Islet precursor cell (in vitro differentiated cells): ENCODE results near the gene TPST2.
A peak's percentile ranks its signal among the peaks of the same experiment; 100 is the strongest.
"Not testable (repeated sequence)": the region's sequence is repeated elsewhere in the genome, so short reads cannot be mapped to it uniquely, and the experiment has no call there.

Experiments used
- DNase-seq: peaks from one replicate; pipeline ENCODE4 v3.0.0-alpha.2; 2018

The TPST2 gene

DNA sequence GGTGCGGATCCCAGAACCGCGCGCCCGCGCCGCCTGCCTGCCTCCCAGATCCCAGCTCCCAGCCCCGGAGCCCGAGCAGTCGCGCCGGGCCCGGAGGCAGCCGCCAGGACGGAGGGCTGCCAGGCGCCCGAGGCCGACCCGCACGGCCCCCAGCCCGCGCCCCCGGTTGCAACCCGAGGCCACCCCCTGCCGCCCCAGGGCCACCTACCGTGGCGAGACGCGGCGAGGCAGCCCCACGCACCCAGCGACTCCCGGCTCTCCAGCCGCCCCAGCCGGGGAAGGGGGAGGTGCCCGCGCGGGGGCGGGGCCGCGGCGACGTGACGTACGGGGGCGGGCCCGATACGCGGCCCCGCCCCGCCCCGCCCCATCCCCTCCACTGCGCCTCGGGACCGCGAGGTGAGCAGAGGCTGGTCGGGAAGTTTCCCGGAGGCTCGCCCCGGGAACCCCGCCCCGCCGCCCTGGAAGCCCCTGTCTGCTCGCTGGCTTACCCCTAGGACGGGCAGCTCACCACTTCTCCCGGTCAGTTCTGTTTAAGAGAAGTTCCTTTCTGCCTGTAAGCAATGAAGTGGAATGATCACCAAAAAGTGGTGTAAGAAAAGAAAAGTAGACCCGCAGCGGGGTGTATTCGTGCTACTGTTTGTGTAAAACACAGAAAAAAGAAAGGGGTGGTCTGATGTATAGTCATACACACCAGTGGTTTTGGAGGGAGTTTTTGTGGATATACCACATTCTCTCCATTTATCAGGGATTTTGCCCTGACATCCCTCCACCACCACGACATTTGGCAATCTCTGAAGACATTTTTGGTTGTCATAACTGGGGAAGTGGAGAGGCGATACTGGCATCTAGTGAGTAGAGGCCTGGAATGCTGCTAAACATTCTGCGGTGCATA is at the start of gene TPST2:
TSS of gene TPST2 (minus strand) at position 288 of the 892 bp plus-strand sequence. CDS start 48,502 bp downstream, outside the sequence.
- DNase-seq = peak; percentile 88

- no peak for DNase-seq
These were observed 46.4 kb upstream of the TPST2 start for GRCh38 chr22:26636296-26636695.

DNA sequence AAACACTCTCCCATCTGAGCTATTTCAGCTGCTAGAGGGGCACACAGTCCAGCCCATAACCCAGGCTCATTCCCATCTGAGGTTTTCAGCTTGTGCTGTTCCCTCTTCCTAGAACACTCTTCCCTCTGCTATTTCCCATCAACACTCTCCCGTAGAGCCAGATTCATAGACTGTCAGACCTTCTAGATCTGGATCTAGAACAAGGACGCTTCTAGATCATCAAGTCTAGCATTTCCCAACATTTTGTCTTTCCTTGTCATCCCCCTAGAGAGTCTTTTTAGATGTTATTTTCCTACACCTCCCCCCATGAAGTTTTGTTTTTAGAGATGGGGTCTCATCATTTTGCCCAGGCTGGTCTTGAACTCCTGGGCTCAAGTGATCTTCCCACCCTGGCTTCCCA is 45.2 kb upstream of the TPST2 start:
- no peak for DNase-seq

DNA sequence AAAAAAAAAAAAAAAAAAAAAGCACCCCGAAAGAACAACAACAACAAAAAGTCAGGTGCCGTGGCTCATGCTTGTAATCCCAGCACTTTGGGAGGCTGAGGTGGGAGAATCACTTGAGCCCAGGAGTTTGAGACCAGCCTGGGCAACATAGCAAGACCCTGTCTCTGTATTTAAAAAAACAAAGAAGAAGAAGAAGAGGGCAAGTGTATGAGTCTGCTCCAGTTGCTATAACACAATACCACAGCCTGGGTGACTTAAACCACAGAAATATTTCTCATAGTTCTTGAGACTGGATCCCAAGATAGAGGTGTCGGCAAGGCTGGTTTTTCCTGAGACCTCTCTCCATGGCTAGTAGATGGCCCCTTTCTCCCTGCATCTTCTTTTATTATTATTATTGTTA is 44.3 kb upstream of the TPST2 start:
- no peak for DNase-seq

DNA sequence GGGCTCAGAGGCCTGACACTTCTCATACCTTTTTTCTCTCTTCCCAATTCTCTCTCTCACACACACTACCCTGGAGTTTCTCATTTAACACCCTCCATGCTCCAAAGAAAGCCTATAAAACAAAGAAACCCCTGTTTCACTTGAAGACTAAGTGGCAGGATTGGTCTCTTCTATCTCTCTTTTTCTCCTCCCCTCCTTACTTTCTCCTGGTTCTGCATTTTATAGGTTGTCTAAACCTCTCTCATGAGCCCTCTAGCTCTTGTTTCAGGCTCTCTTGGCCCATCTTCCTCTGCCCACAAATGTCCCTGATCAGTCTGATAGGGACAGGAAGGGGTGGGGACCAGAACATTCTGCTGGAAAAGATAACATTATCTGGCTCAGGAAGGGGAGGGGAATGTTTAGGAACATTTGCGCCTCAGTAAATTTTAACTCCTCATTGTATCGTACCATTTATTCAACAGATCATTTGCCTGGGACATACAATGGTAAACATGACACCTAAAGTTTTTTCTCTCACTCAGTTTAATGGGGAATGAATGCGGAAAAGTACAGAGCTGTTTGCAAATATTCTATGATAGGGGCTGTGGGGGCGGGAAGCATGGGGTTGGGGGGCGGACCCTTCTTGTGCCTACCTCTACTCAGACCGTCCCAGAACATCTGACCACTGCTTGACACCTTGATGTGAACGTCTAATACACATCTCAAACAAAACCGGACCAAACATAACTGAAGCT is 42.7 kb upstream of the TPST2 start:
- no peak for DNase-seq

DNA sequence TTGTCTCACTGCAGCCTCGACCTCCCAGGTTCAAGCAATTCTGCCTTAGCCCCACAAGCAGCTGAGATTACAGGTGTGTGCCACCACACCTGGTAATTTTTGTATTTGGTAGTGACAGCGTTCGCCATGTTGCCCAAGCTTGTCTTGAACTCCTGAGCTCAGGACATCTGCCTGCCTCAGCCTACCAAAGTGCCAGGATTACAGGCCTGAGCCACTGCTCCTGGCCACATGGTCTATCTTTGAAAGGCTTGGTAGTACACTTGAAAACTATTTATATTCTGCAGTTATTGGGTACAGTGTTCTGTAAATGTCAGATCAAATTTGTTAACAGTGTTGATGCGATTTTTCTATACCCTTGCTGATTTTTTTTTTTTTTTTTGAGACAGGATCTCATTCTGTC is 41.4 kb upstream of the TPST2 start:
- DNase-seq = no peak

DNA sequence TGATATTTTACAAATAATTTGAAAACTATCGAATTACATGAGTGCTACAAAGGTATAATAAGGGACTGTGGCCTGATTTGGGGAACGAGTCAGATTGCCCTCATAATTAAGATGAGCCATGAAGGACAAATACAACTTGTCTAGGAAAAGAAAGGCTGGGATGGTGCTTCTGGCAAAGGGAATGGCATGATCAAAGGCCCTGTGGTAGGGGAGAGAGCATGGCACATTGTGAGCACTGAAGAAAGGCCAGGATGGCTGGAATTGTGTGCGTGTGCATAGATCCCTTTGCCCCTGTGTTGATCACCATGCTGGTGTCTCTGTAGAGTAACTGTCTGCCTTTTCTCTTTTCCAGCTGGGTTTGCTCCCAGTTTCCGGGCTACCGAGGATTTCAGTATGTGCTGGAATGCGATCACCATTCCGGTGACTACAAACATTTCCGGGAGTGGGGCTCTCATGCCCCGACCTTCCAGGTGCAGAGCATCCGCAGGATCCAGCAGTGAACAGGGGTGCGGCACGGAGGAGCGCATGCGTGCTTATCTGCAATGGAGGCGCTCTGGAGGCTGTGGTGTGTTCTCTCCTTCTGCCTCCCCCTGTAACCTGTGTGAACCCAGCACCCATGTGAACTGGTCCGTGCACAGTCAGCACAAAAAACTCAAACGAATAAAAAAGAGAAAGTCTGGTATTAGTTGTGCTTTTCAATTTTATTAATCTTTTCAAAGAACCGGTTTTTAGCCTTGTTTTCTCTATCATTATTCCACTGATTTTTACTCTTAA is 40.2 kb upstream of the TPST2 start:
- DNase-seq = no peak

GRCh38 chr22:26624803-26625202 is 34.9 kb upstream of the TPST2 start:
- no peak for DNase-seq

- no peak for DNase-seq
These were observed 34.1 kb upstream of the TPST2 start for GRCh38 chr22:26623984-26624383.

DNA sequence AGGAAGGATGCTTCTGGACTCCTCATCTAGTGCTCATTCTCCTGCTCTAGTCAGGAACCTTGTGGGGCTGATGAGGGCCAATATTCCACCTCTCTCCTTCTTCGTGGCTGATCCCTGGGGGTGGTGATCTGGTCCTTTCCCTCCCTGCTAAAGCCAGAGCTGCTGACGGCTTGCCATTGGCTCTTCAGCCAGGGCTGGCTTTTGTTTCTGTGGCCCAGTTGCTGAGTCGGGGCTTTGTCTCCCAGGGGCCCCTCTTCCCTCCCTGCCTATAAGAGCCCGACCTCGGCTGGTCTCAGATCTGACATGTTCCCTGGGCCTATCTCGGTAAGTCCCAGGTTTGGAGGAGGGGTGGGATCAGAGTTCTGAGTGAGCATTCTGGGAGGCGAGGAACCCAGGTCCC is 31.7 kb upstream of the TPST2 start, which contains the start of gene CRYBA4:
TSS of gene CRYBA4 (plus strand) at position 301 of the 400 bp plus-strand sequence. CDS start 634 bp downstream, outside the sequence.
- no peak for DNase-seq

GRCh38 chr22:26620197-26620596 is 30.3 kb upstream of the TPST2 start:
- no peak for DNase-seq

- no peak for DNase-seq
These were observed 29.6 kb upstream of the TPST2 start for GRCh38 chr22:26619510-26619909.

DNA sequence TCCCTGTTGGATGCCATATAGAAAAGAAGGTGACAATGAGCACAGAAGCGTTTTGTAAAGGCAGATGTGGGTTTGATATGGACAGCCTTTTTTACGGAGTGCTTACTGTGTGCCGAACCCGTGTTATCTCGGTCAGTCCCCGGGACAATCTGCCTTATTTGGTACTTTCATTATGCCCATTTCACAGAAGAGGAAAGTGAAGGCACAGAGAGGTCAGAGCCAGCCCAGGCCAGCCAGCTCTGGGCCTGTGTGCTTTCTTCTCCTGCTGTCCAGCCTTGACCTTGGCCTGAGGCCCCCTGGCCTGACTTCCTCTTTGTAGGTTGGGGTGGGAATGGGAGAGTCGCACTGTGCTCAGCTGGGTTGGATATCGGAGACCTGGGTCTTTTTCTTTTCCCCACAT is 28.5 kb upstream of the TPST2 start:
- no peak for DNase-seq

DNA sequence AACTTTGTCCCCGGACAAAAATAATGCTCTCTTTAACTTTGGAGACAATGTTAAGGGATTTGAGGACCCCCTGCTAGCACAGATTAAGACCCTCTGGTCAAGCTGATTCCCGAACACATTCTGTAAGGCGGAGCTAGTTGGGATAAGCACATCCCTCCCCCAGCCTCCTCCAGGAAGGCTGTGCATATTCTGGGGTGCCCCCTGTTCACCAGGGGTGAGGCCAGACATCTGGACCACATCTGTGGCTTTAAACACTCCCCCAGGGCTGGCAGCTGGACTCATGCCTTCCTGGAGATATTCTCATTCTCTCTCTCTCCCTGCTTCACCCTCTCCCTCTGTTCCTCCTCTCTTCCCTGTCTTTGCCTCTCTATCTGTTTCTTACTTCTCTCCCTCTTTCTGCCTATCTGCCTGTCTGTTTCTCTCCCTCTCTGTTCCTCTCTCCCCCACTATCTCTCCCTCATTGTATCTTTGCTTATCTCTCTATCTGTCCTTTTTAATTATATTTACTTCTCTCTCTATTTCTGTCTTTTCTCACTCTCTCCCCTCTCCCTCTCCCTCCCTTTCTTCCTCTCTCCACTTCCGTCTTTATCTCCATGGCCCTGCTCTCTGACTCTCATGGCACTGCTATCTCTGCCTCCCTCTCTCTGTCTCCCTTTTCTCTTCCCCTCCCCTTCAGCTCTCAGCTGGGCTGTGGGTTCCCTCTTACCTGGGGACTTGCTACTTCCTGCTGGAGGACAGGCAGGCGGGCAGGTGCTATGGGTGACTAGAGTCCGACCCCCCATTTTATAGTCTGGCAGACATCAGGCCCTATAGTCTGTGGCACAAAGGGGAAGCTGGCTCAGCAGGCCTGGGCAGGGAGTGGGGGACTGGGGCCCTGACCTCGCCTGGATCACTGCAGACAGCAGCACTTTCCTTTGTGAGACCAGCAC is 27.6 kb upstream of the TPST2 start, which contains the start of gene CRYBB1:
TSS of gene CRYBB1 (minus strand) at position 757 of the 929 bp plus-strand sequence. CDS start 1,708 bp downstream, outside the sequence.
- no peak for DNase-seq

DNA sequence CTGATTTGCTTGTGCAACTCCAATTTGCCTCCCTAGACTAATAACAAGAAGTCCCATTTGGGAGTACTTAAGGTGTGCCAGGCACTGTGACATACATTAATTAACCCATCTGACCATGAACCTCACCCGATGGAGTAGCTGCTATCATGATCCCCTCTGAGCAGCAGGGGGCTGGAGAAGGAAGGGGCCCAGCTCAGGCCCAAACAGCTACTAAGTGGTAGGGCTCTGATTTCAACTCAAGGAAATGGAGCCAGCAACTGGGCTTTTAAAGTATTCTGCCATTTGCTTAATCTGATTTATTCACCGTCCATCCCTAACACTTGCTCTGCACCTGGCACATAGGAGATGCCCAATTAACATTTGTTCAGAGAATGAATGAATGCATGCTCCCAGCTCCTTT is 26.7 kb upstream of the TPST2 start:
- no peak for DNase-seq

GRCh38 chr22:26615830-26616435 is 26.0 kb upstream of the TPST2 start:
- no peak for DNase-seq

- DNase-seq = no peak
These were observed 25.2 kb upstream of the TPST2 start for GRCh38 chr22:26615149-26615548.

GRCh38 chr22:26614322-26614721 is 24.4 kb upstream of the TPST2 start:
- no peak for DNase-seq

DNA sequence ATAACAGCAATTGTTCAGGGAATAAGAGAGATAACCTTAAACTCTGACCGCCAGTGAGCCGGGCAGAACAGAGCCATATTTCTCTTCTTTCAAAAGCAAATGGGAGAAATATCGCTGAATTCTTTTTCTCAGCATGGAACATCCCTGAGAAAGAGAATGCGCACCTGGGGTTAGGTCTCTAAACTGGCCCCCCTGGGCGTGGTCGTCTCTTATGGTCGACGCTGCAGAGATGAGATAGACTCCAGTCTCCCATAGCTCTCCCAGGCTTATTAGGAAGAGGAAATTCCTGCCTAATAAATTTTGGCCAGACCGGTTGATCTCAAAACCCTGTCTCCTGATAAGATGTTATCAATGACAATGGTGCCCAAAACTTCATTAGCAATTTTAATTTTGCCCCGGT is 23.8 kb upstream of the TPST2 start:
- not testable (repeated sequence) for DNase-seq

- no peak for DNase-seq
These were observed 22.7 kb upstream of the TPST2 start for GRCh38 chr22:26612652-26613051.

DNA sequence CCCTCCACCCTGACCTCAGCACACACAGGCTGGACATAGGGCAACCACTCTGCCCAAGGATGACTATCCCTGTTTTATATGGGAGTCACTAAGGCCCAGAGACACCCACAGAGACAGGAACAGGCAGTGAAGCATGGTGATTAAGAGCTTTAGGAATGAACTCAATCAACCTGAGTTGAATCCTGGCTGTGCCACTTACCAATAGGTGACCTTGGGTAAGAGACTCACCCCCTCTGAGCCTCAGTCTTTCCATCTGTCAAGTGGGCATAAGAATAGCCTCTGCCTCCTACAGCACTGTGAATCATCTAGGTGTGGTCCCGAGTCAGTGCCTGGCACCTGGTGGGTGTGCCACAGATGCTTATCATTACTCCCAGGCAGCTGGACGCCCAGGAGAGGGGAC is 21.1 kb upstream of the TPST2 start:
- DNase-seq = no peak
